ENCODE data around the gene C4orf36. TPM values are rescaled to one million over a fixed set of nuclear protein-coding genes. Genes with fewer than 3 reads are reported as not detected.

The C4orf36 gene
- total and polyA plus RNA-seq, 2 of the 8 experiments (the other 6 are each of a cell fraction or from before 2014, with no cell fraction given): 1.2 to 1.5 TPM

GRCh38 chr4:86910369-86910768 is 18.1 kb upstream of the C4orf36 start:
- H3K9ac ChIP-seq (replicated peaks in 1 of 4; ENCODE audit: extremely low read depth in 1 of 4, low read depth in 3 of 4, low read length in 3 of 4): no peak overlapping the region
- H2BK20ac ChIP-seq (ENCODE audit: low read length): no peak overlapping the region
- H4K8ac ChIP-seq (ENCODE audit: extremely low read depth, insufficient read depth, low read length): no peak overlapping the region
- DNase-seq (ENCODE audit: low read depth in 1 of 2, low spot score in 2 of 2): no peak
- no peak overlapping the region for H3K14ac ChIP-seq (ENCODE audit: insufficient read length)
- H4K91ac ChIP-seq (replicated peaks; ENCODE audit: insufficient read length, low read length): no peak overlapping the region
- H3K36me3 ChIP-seq (ENCODE audit: control insufficient read depth in 2 of 4, insufficient read depth in 4 of 4, low read length in 3 of 4): no peaks in the 10 kb centered on the region
- no peaks in the 10 kb centered on the region for H3K23me2 ChIP-seq (ENCODE audit: low read depth, low read length)
- TF ChIP-seq CTCF (IDR thresholded peaks at IDR 0.05; ENCODE audit: control extremely low read depth in 1 of 3, insufficient read depth in 1 of 3, low read depth in 1 of 3, low read length in 3 of 3): peak in 2 of 3 experiments; percentile 12 to 25; a peak in 2 of 4 replicates
- TF ChIP-seq, protein P1, sequence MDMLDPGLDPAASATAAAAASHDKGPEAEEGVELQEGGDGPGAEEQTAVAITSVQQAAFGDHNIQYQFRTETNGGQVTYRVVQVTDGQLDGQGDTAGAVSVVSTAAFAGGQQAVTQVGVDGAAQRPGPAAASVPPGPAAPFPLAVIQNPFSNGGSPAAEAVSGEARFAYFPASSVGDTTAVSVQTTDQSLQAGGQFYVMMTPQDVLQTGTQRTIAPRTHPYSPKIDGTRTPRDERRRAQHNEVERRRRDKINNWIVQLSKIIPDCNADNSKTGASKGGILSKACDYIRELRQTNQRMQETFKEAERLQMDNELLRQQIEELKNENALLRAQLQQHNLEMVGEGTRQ (IDR thresholded peaks at IDR 0.05; ENCODE audit: low read length): no peak
- no peak for TF ChIP-seq SIX5 (IDR thresholded peaks at IDR 0.05; ENCODE audit: low read depth, low read length)
- TF ChIP-seq GABPA (IDR thresholded peaks at IDR 0.05; ENCODE audit: borderline replicate concordance, insufficient read depth, low read length): no peak
- TF ChIP-seq RAD21 (IDR thresholded peaks at IDR 0.05 in 1 of 2, conservative IDR thresholded peaks at IDR 0.05 in 1 of 2; ENCODE audit: low read depth in 2 of 2, low read length in 2 of 2): peak; percentile 50 to 54
- no peak overlapping the region for H2BK15ac ChIP-seq (ENCODE audit: low read length)
- H3K56ac ChIP-seq (replicated peaks; ENCODE audit: insufficient read length, low read depth, low read length): no peak overlapping the region
- no peaks in the 10 kb centered on the region for H3K27me3 ChIP-seq (replicated peaks in 1 of 4; ENCODE audit: control insufficient read depth in 3 of 4, extremely low read depth in 1 of 4, insufficient read depth in 3 of 4, low read length in 3 of 4)
- H3K79me1 ChIP-seq (ENCODE audit: low read depth, low read length): no peaks in the 10 kb centered on the region
- CTCF ChIA-PET (ENCODE audit: partially characterized antibody): interaction anchor here (1.2 to 3.1 kb wide), 5 partner anchors 12 to 241 kb away, joined by 3 to 13 read pairs (median 4); partner anchors contain the start of gene C4orf36
- H3K79me2 ChIP-seq (ENCODE audit: control insufficient read depth in 1 of 2, insufficient read depth in 2 of 2, low read length in 2 of 2): no peaks in the 10 kb centered on the region
- H3K4me1 ChIP-seq (replicated peaks in 1 of 4; ENCODE audit: control insufficient read depth in 3 of 4, insufficient read depth in 4 of 4, low read length in 3 of 4): no peaks in the 10 kb centered on the region
- no peak overlapping the region for H4K5ac ChIP-seq (ENCODE audit: insufficient read length, low read depth, low read length)
- H2AFZ ChIP-seq (ENCODE audit: low read length): no peak overlapping the region
- no peak overlapping the region for H2AK5ac ChIP-seq (ENCODE audit: low read depth, low read length)
- no peaks in the 10 kb centered on the region for H3K9me3 ChIP-seq (ENCODE audit: insufficient read depth in 2 of 2, low read depth in 1 of 2, low read length in 1 of 2)
- H2BK120ac ChIP-seq (replicated peaks; ENCODE audit: low read depth, low read length): no peak overlapping the region
- H3K4me3 ChIP-seq (ENCODE audit: extremely low read depth in 1 of 4, insufficient read depth in 2 of 4, low read depth in 3 of 4, low read length in 4 of 4): no peak overlapping the region
- H3K23ac ChIP-seq (ENCODE audit: insufficient read length): no peak overlapping the region
- H3K18ac ChIP-seq (ENCODE audit: extremely low read depth, low read length): no peak overlapping the region
- no peaks in the 10 kb centered on the region for H4K20me1 ChIP-seq (replicated peaks in 1 of 2; ENCODE audit: control insufficient read depth in 1 of 2, insufficient read depth in 2 of 2, low read length in 2 of 2)
- H3K4ac ChIP-seq (replicated peaks; ENCODE audit: insufficient read length, low read depth, low read length): no peak overlapping the region
- H3K4me2 ChIP-seq (ENCODE audit: insufficient read depth in 1 of 2, low read depth in 2 of 2, low read length in 2 of 2): no peak overlapping the region
- H2BK12ac ChIP-seq (ENCODE audit: low read depth, low read length): no peak overlapping the region
- H2BK5ac ChIP-seq (ENCODE audit: low read depth, low read length): no peak overlapping the region
- no peak for FAIRE-seq
- no peak overlapping the region for H3K27ac ChIP-seq (ENCODE audit: low read depth, low read length)
- WGBS, 2 experiments (ENCODE audit: extremely low coverage in 1 of 2, insufficient coverage in 1 of 2, insufficient read length in 1 of 2, insufficient replicate concordance in 2 of 2, low coverage in 1 of 2, low lambda C conversion rate in 2 of 2, missing lambda C conversion rate in 1 of 2): 89% methylated on average over 5 of the region's 5 CpGs; no CpG with 5 or more reads in 1 of the 2 experiments
- POLR2A ChIA-PET (ENCODE audit: partially characterized antibody): interaction anchor here (0.8 to 1.2 kb wide), 2 partner anchors 12 to 101 kb away, joined by 3 read pairs; no protein-coding TSS in a partner anchor

All from H1 (cell line).